Measurements from ENCODE around the gene GRID1.

GRID1 gene

GRCh38 chr10:85679061-85679460, 687.5 kb downstream of the GRID1 start:
- Histone ChIP-seq H3K4me1 (ENCODE audit: control insufficient read depth in 1 of 2, insufficient read depth in 1 of 2, low read depth in 1 of 2, low read length in 1 of 2) (no peaks in the 10 kb centered on the region), H3K27me3 (no peaks in the 10 kb centered on the region), H3K36me3 (no peaks in the 10 kb centered on the region), H3K9me3 (no peaks in the 10 kb centered on the region), H3K27ac (no peak overlapping the region), H3K4me3 (ENCODE audit: low read depth in 1 of 2, low read length in 1 of 2) (no peak overlapping the region)
- TF ChIP-seq CTCF (IDR thresholded peaks at IDR 0.05): no peak

- Histone ChIP-seq H3K4me1 (ENCODE audit: control insufficient read depth in 1 of 2, insufficient read depth in 1 of 2, low read depth in 1 of 2, low read length in 1 of 2) (no peaks in the 10 kb centered on the region), H3K4me3 (ENCODE audit: low read depth in 1 of 2, low read length in 1 of 2) (no peak overlapping the region), H3K36me3 (no peaks in the 10 kb centered on the region), H3K27ac (no peak overlapping the region), H3K9me3 (no peaks in the 10 kb centered on the region), H3K27me3 (no peaks in the 10 kb centered on the region)
- TF ChIP-seq CTCF (IDR thresholded peaks at IDR 0.05): no peak
These were observed 691.7 kb downstream of the GRID1 start for GRCh38 chr10:85674851-85675250.

GRCh38 chr10:85673270-85673669, 693.3 kb downstream of the GRID1 start:
- Histone ChIP-seq H3K4me1 (ENCODE audit: control insufficient read depth in 1 of 2, insufficient read depth in 1 of 2, low read depth in 1 of 2, low read length in 1 of 2) (no peaks in the 10 kb centered on the region), H3K4me3 (ENCODE audit: low read depth in 1 of 2, low read length in 1 of 2) (no peak overlapping the region), H3K9me3 (no peaks in the 10 kb centered on the region), H3K36me3 (no peaks in the 10 kb centered on the region), H3K27me3 (no peaks in the 10 kb centered on the region), H3K27ac (no peak overlapping the region)
- TF ChIP-seq CTCF (IDR thresholded peaks at IDR 0.05): no peak

GRCh38 chr10:85671530-85671929, 695.1 kb downstream of the GRID1 start:
- H3K4me3 ChIP-seq (ENCODE audit: low read depth in 1 of 2, low read length in 1 of 2): no peak overlapping the region

GRCh38 chr10:85668522-85668921, 698.1 kb downstream of the GRID1 start:
- Histone ChIP-seq H3K36me3 (no peaks in the 10 kb centered on the region), H3K27ac (no peak overlapping the region), H3K9me3 (no peaks in the 10 kb centered on the region), H3K4me3 (ENCODE audit: low read depth in 1 of 2, low read length in 1 of 2) (no peak overlapping the region), H3K27me3 (no peaks in the 10 kb centered on the region), H3K4me1 (ENCODE audit: control insufficient read depth in 1 of 2, insufficient read depth in 1 of 2, low read depth in 1 of 2, low read length in 1 of 2) (no peaks in the 10 kb centered on the region)
- no peak for TF ChIP-seq CTCF (IDR thresholded peaks at IDR 0.05)

More at GRCh38 chr10:85671530-85671929, 695.1 kb downstream of the GRID1 start:
- Histone ChIP-seq H3K36me3 (no peaks in the 10 kb centered on the region), H3K4me1 (ENCODE audit: control insufficient read depth in 1 of 2, insufficient read depth in 1 of 2, low read depth in 1 of 2, low read length in 1 of 2) (no peaks in the 10 kb centered on the region), H3K27me3 (no peaks in the 10 kb centered on the region), H3K27ac (no peak overlapping the region), H3K9me3 (no peaks in the 10 kb centered on the region)
- TF ChIP-seq CTCF (IDR thresholded peaks at IDR 0.05): no peak
